Stimulated activated CD8-positive, alpha-beta memory T cell treated with anti-CD3 and anti-CD28 coated beads, Interleukin-4, amount 100 ng/mL, for 24 hours (primary cell): Measurements from ENCODE around the gene CC2D2A.

Source experiments
- DNase-seq: peaks from one replicate; pipeline ENCODE4 v3.0.0-alpha.2; 2020; ENCODE audit warnings: low read depth

CC2D2A gene

DNA sequence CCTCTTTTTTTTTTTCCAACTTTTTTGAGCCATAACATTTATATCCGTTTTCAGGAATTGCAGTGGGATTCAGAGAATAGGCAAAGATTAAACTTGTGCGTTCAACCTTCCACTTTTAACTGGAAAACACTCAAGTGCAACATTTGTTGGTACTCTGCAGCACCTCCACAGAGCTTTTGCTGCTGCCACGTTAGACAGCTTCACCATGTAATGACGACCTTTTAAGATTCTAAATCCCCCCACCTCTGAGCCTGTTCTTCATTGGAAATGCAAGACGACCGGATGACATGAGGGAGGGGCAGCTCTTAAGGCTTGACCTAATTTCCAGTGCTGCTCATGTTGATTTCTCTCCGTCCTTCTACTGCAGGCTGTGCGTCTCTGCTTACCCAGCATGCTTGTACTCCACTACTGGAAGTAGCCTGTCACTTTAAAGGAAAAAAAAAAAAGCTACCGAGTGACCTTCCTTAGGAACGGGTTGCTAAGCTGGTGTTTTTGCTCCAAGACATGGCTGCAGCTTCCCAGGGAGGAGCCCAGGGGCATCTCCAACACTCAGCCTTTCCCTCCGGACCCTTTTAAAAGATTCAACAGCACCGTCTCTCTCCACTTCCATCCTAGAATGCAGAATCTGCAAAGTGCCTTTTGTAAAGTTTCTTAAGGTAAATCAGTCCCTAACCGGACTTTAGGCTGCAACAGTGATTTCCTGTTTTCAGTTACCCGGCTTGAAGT is at the start of gene CC2D2A:
CC2D2A (plus strand) TSS at position 481 of the 726 bp plus-strand sequence. CDS start 6,051 bp downstream, outside the sequence.
- no peak for DNase-seq

DNA sequence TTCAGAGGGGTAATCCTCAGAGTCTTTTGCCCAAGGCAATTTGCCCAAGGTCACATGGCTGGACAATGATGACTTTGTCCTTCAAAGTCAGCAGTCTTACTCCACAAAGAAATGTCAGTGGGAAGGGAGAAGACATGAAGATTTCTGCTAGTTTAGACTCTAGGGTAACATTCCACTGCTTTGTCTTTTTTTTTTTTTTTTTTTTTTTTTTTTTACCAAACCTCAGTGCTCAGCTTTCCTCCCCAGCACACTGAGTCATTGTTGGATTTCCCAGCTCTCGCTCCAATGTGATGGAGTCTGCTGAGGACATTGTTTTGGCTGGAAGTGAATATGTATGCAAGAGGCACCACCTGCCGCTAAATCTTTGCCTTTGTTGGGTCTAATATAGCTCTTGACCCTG is 49.0 kb upstream of the CC2D2A start:
- DNase-seq, result no peak

DNA sequence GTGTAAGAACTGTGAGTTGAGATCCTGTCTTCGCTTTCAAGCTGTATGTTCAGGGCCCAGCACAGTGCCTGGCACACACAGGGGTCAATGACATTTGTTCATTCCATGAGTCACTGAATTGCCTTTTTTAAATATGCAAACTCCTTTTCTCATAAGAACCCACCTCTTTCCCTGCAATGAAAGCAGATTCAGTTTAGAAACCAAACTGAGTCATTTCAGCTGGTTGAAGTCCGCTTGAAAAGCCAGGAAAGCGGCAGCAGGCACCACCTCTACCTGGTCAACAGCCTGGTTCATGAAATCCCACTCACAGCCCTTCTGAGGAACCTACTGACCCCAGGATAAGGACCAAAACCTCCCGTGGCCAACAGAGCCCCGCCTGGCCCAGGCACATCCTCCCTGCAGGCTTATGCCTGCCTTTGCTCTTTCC is 46.4 kb upstream of the CC2D2A start:
- DNase-seq, result no peak

GRCh38 chr4:15425520-15425919 is 44.2 kb upstream of the CC2D2A start:
- DNase-seq, result no peak

DNA sequence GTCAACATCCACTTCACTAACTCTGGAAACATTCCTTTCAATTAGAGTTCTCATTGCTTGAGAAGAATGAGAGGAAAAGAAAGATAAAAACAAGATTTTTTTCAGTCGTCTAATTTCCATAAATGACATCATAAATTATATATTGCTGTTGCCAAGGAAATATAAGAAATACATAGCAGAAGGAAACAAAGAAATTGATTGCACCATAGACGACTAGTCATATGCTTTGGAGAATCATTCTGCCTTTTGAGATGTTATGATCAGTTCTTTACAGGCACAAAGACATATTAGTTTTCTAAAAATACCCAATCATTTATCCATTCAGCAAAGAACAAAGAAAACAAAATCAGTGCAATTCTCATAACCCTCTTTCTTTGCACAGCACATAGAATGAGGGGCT is 42.5 kb upstream of the CC2D2A start:
- no peak for DNase-seq

DNA sequence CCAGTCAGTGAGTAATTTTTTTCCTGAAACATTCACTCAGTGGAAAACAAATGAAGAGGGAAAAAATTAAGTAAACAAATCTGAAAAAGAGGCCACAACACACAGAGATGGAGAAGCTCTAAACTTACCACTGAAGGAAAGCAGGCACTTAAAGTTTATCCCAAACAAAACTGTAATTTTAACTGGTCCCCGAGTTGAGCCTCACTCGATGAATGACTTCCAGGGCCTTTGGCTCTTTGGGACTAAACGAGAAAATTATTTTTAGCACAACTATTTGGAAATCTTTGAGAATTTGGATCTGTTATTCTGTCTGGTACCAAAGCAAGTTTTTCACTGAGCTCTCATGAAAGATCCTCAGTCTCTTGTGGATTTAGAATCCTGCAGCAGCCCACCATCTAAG is 42.0 kb upstream of the CC2D2A start, which contains the start of gene C1QTNF7:
C1QTNF7 (plus strand) TSS at position 333 of the 400 bp plus-strand sequence. CDS start 7,711 bp downstream, outside the sequence.
- DNase-seq, result no peak

GRCh38 chr4:15428611-15429010 is 41.1 kb upstream of the CC2D2A start:
- DNase-seq, result no peak

DNA sequence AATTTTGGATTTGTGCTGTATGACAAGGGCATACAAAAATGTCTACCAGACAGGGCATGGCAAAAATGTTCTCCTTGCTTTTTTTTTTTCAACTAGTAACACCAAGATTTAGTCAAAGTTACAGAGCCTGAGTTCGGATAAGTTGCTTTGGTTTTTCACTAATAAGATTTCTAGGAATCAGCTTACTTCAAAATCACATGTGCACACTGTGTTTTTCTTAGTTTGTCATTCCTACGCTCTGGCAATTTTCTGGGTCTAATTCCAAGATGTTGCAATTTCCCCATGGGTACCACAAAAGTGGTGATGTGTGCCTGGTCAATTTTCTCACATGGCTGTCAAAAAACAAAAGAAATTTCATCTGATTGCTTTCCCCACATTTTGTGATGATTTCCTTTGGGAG is 35.6 kb upstream of the CC2D2A start:
- no peak for DNase-seq

GRCh38 chr4:15434676-15435075 is 35.0 kb upstream of the CC2D2A start:
- no peak for DNase-seq

- no peak for DNase-seq
Observed at GRCh38 chr4:15436513-15436912, 33.2 kb upstream of the CC2D2A start.

GRCh38 chr4:15438939-15439524 is 30.6 kb upstream of the CC2D2A start:
- no peak for DNase-seq

- DNase-seq, result no peak
Observed at GRCh38 chr4:15443371-15444160, 26.1 kb upstream of the CC2D2A start.

DNA sequence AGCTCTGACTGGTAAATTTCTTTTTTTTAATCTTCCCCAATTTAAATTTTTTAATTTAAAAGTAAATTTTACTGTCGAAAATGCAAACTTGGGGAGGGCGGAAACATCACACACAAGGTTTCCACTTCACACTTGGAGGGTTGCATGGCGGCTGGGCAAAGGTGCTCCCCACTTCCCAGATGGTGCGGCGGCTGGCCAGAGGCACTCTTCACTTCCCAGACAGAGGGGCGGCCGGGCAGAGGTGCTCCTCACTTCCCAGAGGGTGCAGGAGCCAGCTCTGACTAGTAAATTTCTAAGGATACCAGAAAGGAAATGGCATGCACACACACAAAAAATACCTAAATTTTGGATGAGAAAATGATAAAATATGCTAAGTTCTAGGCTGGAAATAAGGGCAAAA is 25.4 kb upstream of the CC2D2A start:
- DNase-seq, result no peak

DNA sequence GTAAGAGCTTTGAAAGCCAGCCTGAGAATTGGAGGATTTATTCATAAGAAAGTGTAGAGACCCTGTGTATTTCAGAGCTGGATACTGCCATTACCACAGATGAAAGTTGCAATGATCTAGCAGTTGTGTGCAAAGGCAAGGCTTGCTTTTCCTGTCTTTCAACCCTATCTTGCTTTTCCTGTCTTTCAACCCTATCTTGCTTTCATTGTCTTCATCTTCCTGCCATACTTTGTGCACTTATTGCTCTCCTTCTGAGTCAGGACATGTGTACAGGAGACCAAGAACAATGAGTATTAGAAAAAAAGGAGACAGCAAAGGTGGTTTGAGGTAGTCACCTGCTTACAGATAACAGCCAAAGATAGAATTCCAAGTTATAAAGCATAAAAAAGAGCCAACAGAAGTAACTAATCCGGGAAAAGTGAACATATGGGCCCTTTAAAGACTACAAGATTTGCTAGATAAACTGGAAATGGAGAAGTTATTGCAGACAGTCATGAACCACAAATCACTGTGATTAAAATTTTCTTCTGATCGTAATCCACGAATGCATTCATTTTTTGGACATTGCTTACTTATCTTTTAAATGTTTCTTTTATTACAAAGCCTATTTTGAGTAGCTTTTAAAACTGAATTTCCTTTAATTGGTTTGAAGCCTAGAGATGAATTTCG is 24.7 kb upstream of the CC2D2A start:
- DNase-seq, result no peak

DNA sequence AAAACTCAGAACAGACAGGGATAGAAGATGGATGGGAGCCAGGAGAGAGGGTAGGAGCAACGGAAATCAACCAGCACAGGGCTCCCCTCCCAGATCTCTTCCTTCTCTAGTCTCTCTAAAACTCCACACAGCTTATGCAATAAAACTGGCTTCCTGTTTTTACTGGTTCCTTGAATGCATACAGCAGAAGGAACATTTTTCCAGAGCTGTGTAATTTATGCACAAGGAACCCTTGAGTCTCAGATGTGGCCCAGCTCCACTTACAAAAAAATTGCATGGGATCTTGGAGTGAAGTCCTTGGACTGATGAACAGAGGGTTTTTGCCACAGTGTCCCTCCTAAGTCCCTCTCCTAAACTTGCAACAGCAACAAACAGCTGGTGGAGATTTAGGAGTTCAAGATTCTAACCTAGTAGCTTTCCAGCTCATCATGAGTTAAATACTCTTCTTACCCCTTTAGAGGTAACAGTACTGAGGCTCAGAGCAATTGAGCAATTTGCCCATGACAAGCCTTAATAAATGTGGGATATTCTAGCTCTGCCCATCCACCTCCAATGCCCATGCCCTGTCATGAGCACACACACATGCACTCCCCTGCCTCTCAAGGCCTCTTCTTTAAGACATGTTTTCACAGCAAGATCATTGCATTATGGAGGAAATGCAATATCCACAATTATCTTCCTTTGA is 18.4 kb upstream of the CC2D2A start:
- DNase-seq, result no peak

GRCh38 chr4:15451866-15452765 is 17.6 kb upstream of the CC2D2A start:
- DNase-seq, result no peak

- no peak for DNase-seq
Observed at GRCh38 chr4:15455290-15455689, 14.4 kb upstream of the CC2D2A start.

- no peak for DNase-seq
Observed at GRCh38 chr4:15457406-15458201, 12.1 kb upstream of the CC2D2A start.

DNA sequence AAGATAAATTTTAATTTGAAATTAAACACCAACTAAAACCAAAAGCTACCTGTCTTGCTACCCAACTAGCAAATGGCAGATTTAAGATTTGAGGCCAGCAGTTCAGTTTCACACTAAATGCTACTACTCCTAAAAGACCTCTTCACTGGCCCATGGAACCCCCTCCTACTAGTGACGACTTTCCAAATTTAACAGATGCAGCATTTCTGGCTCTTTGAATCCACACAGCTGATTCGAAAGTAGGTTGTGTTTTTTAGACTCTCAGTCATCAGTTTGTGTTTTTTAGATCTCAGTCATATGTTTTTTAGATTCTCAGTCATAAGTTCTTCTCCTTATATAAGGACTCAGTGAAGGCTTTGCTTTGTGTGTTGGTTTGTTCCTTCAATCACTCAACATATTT is 11.1 kb upstream of the CC2D2A start:
- DNase-seq, result no peak

GRCh38 chr4:15459706-15460105 is 10.0 kb upstream of the CC2D2A start:
- no peak for DNase-seq
